K562 (cell line): ENCODE results near the gene SMCO1. TPM values are rescaled to one million over a fixed set of nuclear protein-coding genes. Genes with fewer than 3 reads are reported as not detected.

ENCODE experiments used
- ARID1B ChIP-seq: fragments of 450-650 bp; IDR thresholded peaks from 2 replicates; pipeline ENCODE4 v1.6.1; 2016; ENCODE audit warnings: antibody characterized with exemption, mild to moderate bottlenecking, inconsistent platforms
- ARID2 ChIP-seq: fragments of 450-650 bp; IDR thresholded peaks from 2 replicates; pipeline ENCODE4 v1.6.1; 2017; ENCODE audit warnings: antibody characterized with exemption, mild to moderate bottlenecking
- BCOR ChIP-seq: fragments of 450-650 bp; IDR thresholded peaks from 2 replicates; pipeline ENCODE4 v1.6.1; 2016
- EHMT2 ChIP-seq: fragments of 450-650 bp; IDR thresholded peaks from 2 replicates; pipeline ENCODE4 v1.6.1; 2018; ENCODE audit warnings: antibody characterized with exemption
- EZH2 ChIP-seq: IDR thresholded peaks from 2 replicates; pipeline ENCODE4 v1.6.1; 2012; ENCODE audit warnings: low read depth, mild to moderate bottlenecking, inconsistent platforms, low read length, borderline replicate concordance
- FOXJ3 ChIP-seq: sonication (generic); formaldehyde crosslinking; IDR thresholded peaks from 2 replicates; pipeline ENCODE4 v1.4.0; 2020; ENCODE audit warnings: mild to moderate bottlenecking, missing genetic modification reagents
- HLTF ChIP-seq: fragments of 450-650 bp; IDR thresholded peaks from 2 replicates; pipeline ENCODE4 v1.6.1; 2016
- MYBL2 ChIP-seq, 2 experiments: fragments of 450-650 bp in 1 of 2; sonication (generic) in 1 of 2; formaldehyde crosslinking in 1 of 2; IDR thresholded peaks; 2 replicates each; pipeline versions ENCODE4 v1.6.1 to v1.8.1; 2017 to 2022; ENCODE audit warnings: borderline replicate concordance in 1 of 2, inconsistent platforms in 1 of 2, low read depth in 1 of 2, mild to moderate bottlenecking in 1 of 2, missing genetic modification reagents in 1 of 2, moderate library complexity in 1 of 2
- RFX7 ChIP-seq: fragments of 250-450 bp; sonication (Bioruptor Pico); IDR thresholded peaks from 2 replicates; pipeline ENCODE4 v1.5.1; 2021; ENCODE audit warnings: mild to moderate bottlenecking
- SMC3 ChIP-seq: conservative IDR thresholded peaks from 2 replicates; pipeline ENCODE4 v1.6.1; 2011; ENCODE audit warnings: low read depth, low read length, improper control_type of control experiment; ENCODE audit not compliant: insufficient read depth
- TAL1 ChIP-seq: fragments of 450-650 bp; IDR thresholded peaks from 2 replicates; pipeline ENCODE4 v1.6.1; 2016; ENCODE audit warnings: mild to moderate bottlenecking
- TARDBP ChIP-seq: fragments of 450-650 bp; IDR thresholded peaks from 2 replicates; pipeline ENCODE4 v1.6.1; 2016
- TBP ChIP-seq: optimal IDR thresholded peaks from 2 replicates; pipeline ENCODE3; 2011; ENCODE audit warnings: low read depth, low read length, improper control_type of control experiment
- TGIF2 ChIP-seq: sonication (generic); formaldehyde crosslinking; IDR thresholded peaks from 2 replicates; pipeline ENCODE4 v1.8.1; 2022; ENCODE audit warnings: mild to moderate bottlenecking, missing genetic modification reagents, moderate library complexity
- ZBTB1 ChIP-seq: sonication (generic); formaldehyde crosslinking; IDR thresholded peaks from 2 replicates; pipeline ENCODE4 v1.8.1; 2023; ENCODE audit warnings: missing genetic modification reagents, low read depth, mild to moderate bottlenecking, borderline replicate concordance
- ZNF584 ChIP-seq: fragments of 200-800 bp; sonication (Bioruptor generic); IDR thresholded peaks from 2 replicates; pipeline ENCODE4 v1.6.1; 2016; ENCODE audit warnings: low read depth, mild to moderate bottlenecking, missing genetic modification characterization, missing compliant biosample characterization
- polyA plus RNA-seq, 8 experiments: library from polyadenylated mRNA; depleted of rRNA in 4 of 8; stranded (reverse) in 5 of 8; unstranded in 3 of 8; fragments of >200 nt; fragmentation: Nextera tagmentation in 2 of 8; fragmentation: Illumina TruSeq in 1 of 8; extraction: Ambion mirVana in 2 of 8; extraction: Trizol in 1 of 8; gene quantifications; 2 replicates each; pipeline versions ENCODE4 v1.2.1 to v1.2.3, GENCODE V29; 2011 to 2014; ENCODE audit warnings: inconsistent platforms in 1 of 8, missing spikeins in 1 of 8
- total RNA-seq, 7 experiments: library from RNA; depleted of rRNA in 6 of 7; stranded (reverse); fragments of >200 nt in 6 of 7; fragmentation: Illumina TruSeq in 2 of 7; extraction: Trizol in 2 of 7; gene quantifications; 2 replicates each; pipeline versions ENCODE4 v1.2.1 to v1.2.3, GENCODE V29; 2011 to 2021; ENCODE audit warnings: low replicate concordance in 1 of 7
- TF ChIP-seq, protein P1 (sequence below): IDR thresholded peaks from 2 replicates; pipeline ENCODE4 v1.6.1; 2011; ENCODE audit warnings: borderline replicate concordance, low read depth, mild to moderate bottlenecking, moderate library complexity, low read length; ENCODE audit not compliant: insufficient read depth, poor library complexity, severe bottlenecking
- TF ChIP-seq, protein P2 (sequence below), 2 experiments: fragments of 450-650 bp in 1 of 2; sonication (generic) in 1 of 2; formaldehyde crosslinking in 1 of 2; IDR thresholded peaks; 2 replicates each; pipeline versions ENCODE4 v1.7.1 to v1.9.0; 2016 to 2022; ENCODE audit warnings: inconsistent platforms in 1 of 2, mild to moderate bottlenecking in 1 of 2, missing genetic modification reagents in 1 of 2

The SMCO1 gene
- total and polyA plus RNA-seq, 9 of the 15 experiments (the other 6 are each of a cell fraction or from before 2014, with no cell fraction given), result 0.05 to 0.35 (median 0.12) TPM; not detected in 5

DNA sequence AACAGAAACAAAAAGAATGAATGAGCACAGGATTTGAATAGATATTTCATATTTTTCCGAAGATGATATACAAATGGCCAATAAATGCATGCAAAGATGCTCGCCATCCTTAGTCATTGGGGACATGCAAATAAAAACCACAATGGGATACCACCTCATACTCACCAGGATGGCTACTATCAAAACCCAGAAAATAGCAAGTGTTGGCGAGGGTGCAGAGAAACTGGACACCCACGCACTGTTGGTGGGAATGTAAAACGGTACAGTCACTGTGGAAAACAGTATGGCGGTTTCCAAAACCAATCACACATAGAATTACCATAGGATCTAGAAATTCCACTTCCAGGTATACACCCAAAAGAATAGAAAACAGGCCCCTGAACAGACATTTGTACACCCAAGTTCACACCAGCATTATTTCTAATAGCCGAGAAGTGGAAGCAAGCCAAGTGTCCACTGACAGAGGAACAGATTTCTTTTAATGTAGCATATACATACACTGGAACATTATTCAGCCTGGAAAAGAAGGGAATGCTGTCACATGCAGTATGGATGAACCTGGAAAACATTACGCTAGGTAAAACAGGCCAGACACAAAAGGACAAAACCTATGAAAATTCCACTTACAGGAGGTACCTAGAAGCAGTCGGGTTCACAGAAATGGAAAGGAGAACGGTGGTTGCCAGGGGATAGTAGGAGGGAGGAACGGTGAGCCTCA, 15.2 kb downstream of the SMCO1 start (continued):
- TF ChIP-seq ARID2, result no peak
- TF ChIP-seq, protein P1, sequence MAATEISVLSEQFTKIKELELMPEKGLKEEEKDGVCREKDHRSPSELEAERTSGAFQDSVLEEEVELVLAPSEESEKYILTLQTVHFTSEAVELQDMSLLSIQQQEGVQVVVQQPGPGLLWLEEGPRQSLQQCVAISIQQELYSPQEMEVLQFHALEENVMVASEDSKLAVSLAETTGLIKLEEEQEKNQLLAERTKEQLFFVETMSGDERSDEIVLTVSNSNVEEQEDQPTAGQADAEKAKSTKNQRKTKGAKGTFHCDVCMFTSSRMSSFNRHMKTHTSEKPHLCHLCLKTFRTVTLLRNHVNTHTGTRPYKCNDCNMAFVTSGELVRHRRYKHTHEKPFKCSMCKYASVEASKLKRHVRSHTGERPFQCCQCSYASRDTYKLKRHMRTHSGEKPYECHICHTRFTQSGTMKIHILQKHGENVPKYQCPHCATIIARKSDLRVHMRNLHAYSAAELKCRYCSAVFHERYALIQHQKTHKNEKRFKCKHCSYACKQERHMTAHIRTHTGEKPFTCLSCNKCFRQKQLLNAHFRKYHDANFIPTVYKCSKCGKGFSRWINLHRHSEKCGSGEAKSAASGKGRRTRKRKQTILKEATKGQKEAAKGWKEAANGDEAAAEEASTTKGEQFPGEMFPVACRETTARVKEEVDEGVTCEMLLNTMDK, result no peak
- TF ChIP-seq FOXJ3 (CRISPR knock-in tag), result no peak
- no peak for TF ChIP-seq ZBTB1 (CRISPR knock-in tag)
- no peak for TF ChIP-seq TAL1
- no peak for TF ChIP-seq TARDBP
- no peak for TF ChIP-seq SMC3
- TF ChIP-seq HLTF, result no peak
- TF ChIP-seq TBP, result no peak
- TF ChIP-seq ZNF584 (CRISPR knock-in tag), result no peak
- TF ChIP-seq TGIF2 (CRISPR knock-in tag), result no peak
- TF ChIP-seq, protein P2, sequence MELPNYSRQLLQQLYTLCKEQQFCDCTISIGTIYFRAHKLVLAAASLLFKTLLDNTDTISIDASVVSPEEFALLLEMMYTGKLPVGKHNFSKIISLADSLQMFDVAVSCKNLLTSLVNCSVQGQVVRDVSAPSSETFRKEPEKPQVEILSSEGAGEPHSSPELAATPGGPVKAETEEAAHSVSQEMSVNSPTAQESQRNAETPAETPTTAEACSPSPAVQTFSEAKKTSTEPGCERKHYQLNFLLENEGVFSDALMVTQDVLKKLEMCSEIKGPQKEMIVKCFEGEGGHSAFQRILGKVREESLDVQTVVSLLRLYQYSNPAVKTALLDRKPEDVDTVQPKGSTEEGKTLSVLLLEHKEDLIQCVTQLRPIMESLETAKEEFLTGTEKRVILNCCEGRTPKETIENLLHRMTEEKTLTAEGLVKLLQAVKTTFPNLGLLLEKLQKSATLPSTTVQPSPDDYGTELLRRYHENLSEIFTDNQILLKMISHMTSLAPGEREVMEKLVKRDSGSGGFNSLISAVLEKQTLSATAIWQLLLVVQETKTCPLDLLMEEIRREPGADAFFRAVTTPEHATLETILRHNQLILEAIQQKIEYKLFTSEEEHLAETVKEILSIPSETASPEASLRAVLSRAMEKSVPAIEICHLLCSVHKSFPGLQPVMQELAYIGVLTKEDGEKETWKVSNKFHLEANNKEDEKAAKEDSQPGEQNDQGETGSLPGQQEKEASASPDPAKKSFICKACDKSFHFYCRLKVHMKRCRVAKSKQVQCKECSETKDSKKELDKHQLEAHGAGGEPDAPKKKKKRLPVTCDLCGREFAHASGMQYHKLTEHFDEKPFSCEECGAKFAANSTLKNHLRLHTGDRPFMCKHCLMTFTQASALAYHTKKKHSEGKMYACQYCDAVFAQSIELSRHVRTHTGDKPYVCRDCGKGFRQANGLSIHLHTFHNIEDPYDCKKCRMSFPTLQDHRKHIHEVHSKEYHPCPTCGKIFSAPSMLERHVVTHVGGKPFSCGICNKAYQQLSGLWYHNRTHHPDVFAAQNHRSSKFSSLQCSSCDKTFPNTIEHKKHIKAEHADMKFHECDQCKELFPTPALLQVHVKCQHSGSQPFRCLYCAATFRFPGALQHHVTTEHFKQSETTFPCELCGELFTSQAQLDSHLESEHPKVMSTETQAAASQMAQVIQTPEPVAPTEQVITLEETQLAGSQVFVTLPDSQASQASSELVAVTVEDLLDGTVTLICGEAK (IDR thresholded peaks at IDR 0.05), result peak; percentile 23; the same call in 1 of the 2 replicates
- TF ChIP-seq, protein P2 (CRISPR knock-in tag; IDR thresholded peaks at IDR 0.05), result no peak
- no peak for TF ChIP-seq EZH2
- no peak for TF ChIP-seq MYBL2 (IDR thresholded peaks at IDR 0.05; ENCODE audit: low read depth)
- TF ChIP-seq MYBL2 (CRISPR knock-in tag; IDR thresholded peaks at IDR 0.05; ENCODE audit: borderline replicate concordance), result no peak
- no peak for TF ChIP-seq RFX7 (CRISPR knock-in tag)
- no peak for TF ChIP-seq BCOR
- TF ChIP-seq ARID1B, result no peak
- TF ChIP-seq EHMT2, result no peak
